ENCODE data around the gene HARS2.
"Not testable (repeated sequence)": the region's sequence is repeated elsewhere in the genome, so short reads cannot be mapped to it uniquely, and the experiment has no call there.

HARS2 gene

GRCh38 chr5:140690941-140691924 lies at the start of gene HARS2, which contains the start of gene HARS1:
Gene HARS2 (plus strand): TSS chr5:140691455. CDS start chr5:140691649, 194 bp downstream.
Gene HARS1 (minus strand): TSS chr5:140691370. CDS start chr5:140691304, 66 bp downstream.
- DNase-seq = peak; percentile 89

- no peak for DNase-seq
These were observed 49.5 kb upstream of the HARS2 start for GRCh38 chr5:140641716-140642115.

GRCh38 chr5:140642718-140643117 lies 48.5 kb upstream of the HARS2 start:
- no peak for DNase-seq

GRCh38 chr5:140647042-140647419 lies 44.2 kb upstream of the HARS2 start:
- DNase-seq = no peak

GRCh38 chr5:140658870-140659269 lies 32.4 kb upstream of the HARS2 start:
- no peak for DNase-seq

GRCh38 chr5:140660371-140660770 lies 30.9 kb upstream of the HARS2 start:
- DNase-seq = not testable (repeated sequence)

- no peak for DNase-seq
These were observed 27.3 kb upstream of the HARS2 start for GRCh38 chr5:140664030-140664358.

GRCh38 chr5:140664359-140665119 lies 26.7 kb upstream of the HARS2 start, which contains the start of gene WDR55:
Gene WDR55 (plus strand): TSS chr5:140664904. CDS start chr5:140664913, 9 bp downstream.
- DNase-seq = peak; percentile 94

- not testable (repeated sequence) for DNase-seq
These were observed 20.2 kb upstream of the HARS2 start for GRCh38 chr5:140671035-140671434.

GRCh38 chr5:140671472-140672125 lies 19.7 kb upstream of the HARS2 start:
- DNase-seq = no peak

- DNase-seq = no peak
These were observed 18.6 kb upstream of the HARS2 start for GRCh38 chr5:140672455-140673186.

- no peak for DNase-seq
These were observed 17.9 kb upstream of the HARS2 start, which contains the start of gene DND1 for GRCh38 chr5:140673187-140673976. Gene DND1 (minus strand): TSS chr5:140673576. CDS start chr5:140673542, 34 bp downstream.

- DNase-seq = no peak
These were observed 17.0 kb upstream of the HARS2 start for GRCh38 chr5:140674211-140674610.

GRCh38 chr5:140674629-140675028 lies 16.6 kb upstream of the HARS2 start:
- DNase-seq = no peak

- DNase-seq = no peak
These were observed 13.3 kb upstream of the HARS2 start for GRCh38 chr5:140677947-140678346.

- DNase-seq = no peak
These were observed 12.3 kb upstream of the HARS2 start for GRCh38 chr5:140678993-140679392.

GRCh38 chr5:140690376-140690932 lies 801 bp upstream of the HARS2 start:
- DNase-seq = no peak

- DNase-seq = no peak
These were observed 3.0 kb downstream of the HARS2 start for GRCh38 chr5:140694276-140694675.

GRCh38 chr5:140696891-140697492 lies 5.7 kb downstream of the HARS2 start:
- no peak for DNase-seq
